ENCODE results near the gene MAP3K14. TPM values are rescaled to one million over a fixed set of nuclear protein-coding genes. Genes with fewer than 3 reads are reported as not detected.

MAP3K14 gene
- polyA plus RNA-seq, 3 donors, result 1.4 to 29.9 (median 3.8) TPM

- Histone ChIP-seq H3K27me3 (ENCODE audit: control insufficient read depth in 2 of 2, insufficient read depth in 2 of 2, low read length in 2 of 2) (no peaks in the 10 kb centered on the region), H3K9ac (ENCODE audit: insufficient read depth, low read length, poor library complexity, severe bottlenecking) (no peak overlapping the region), H3K27ac (ENCODE audit: low read depth in 1 of 2, low read length in 2 of 2) (peak overlapping the region in 1 of 2 donors; percentile 8), H3K9me3 (replicated peaks in 1 of 2; ENCODE audit: control insufficient read depth in 1 of 2, insufficient read depth in 1 of 2, low read length in 2 of 2) (no peaks in the 10 kb centered on the region), H2AFZ (ENCODE audit: insufficient read depth, low read depth, low read length, poor library complexity, severe bottlenecking) (no peak overlapping the region), H3K4me2 (replicated peaks; ENCODE audit: extremely low read depth, low read length, poor library complexity, severe bottlenecking) (no peak overlapping the region), H4K20me1 (ENCODE audit: insufficient read depth, low read length) (peaks cover 60% of the 10 kb centered on the region), H3K36me3 (replicated peaks in 1 of 2; ENCODE audit: control insufficient read depth in 1 of 2, insufficient read depth in 2 of 2, low read length in 2 of 2) (peaks cover 52 to 78% of the 10 kb centered on the region in 2 donors), H3K4me1 (ENCODE audit: control insufficient read depth in 1 of 2, insufficient read depth in 2 of 2, low read length in 2 of 2) (peaks cover 3 to 5% of the 10 kb centered on the region in 2 donors), H3K79me2 (ENCODE audit: insufficient read depth, low read length) (no peaks in the 10 kb centered on the region), H3K4me3 (replicated peaks in 1 of 3; ENCODE audit: low read depth in 2 of 3, low read length in 3 of 3) (no peak overlapping the region)
- no peaks in the 10 kb centered on the region for H3K9me3 Mint-ChIP-seq
- 95% methylated on average over 5 of the region's 5 CpGs for WGBS (ENCODE audit: insufficient coverage)
- peaks cover 9% of the 10 kb centered on the region for H3K4me1 Mint-ChIP-seq
- H3K4me3 Mint-ChIP-seq, result no peak overlapping the region
- peaks cover 0 to 2% (median 0%) of the 10 kb centered on the region in 3 donors for H3K27me3 Mint-ChIP-seq (ENCODE audit: low read depth in 3 of 3)
- H3K36me3 Mint-ChIP-seq, result peaks cover 61 to 82% of the 10 kb centered on the region in 2 donors
- intact Hi-C loops (cut with micrococcal nuclease), result no loop called here
- peak overlapping the region in 1 of 7 donors; percentile 41 for H3K27ac Mint-ChIP-seq
- no peak for DNase-seq
- TF ChIP-seq, protein P1, sequence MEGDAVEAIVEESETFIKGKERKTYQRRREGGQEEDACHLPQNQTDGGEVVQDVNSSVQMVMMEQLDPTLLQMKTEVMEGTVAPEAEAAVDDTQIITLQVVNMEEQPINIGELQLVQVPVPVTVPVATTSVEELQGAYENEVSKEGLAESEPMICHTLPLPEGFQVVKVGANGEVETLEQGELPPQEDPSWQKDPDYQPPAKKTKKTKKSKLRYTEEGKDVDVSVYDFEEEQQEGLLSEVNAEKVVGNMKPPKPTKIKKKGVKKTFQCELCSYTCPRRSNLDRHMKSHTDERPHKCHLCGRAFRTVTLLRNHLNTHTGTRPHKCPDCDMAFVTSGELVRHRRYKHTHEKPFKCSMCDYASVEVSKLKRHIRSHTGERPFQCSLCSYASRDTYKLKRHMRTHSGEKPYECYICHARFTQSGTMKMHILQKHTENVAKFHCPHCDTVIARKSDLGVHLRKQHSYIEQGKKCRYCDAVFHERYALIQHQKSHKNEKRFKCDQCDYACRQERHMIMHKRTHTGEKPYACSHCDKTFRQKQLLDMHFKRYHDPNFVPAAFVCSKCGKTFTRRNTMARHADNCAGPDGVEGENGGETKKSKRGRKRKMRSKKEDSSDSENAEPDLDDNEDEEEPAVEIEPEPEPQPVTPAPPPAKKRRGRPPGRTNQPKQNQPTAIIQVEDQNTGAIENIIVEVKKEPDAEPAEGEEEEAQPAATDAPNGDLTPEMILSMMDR (IDR thresholded peaks at IDR 0.05), result no peak
Measured at GRCh38 chr17:45274033-45274432, 42.8 kb downstream of the MAP3K14 start.

DNA sequence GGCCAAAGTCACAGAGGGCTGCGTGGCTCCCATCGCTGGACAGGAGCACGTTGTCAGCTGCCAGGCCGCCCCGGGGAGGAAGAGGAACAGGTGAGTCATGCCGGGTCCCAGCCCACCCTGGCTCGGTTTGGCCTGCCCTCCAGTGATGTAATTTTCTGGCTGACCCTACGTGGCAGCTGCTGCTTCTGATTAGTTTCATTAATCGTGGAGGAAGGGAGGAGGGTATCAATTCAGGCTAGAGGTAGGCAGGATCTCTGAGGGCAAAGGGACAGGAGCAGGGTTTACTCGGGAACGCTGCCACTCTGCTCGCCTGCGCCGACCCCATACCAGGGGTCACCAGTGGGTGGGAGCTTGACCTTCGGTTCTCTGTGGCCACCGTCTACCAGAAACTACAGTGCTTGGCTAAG is 43.3 kb downstream of the MAP3K14 start:
- no peak overlapping the region for H3K4me3 Mint-ChIP-seq
- H3K9me3 Mint-ChIP-seq, result no peaks in the 10 kb centered on the region
- H3K27ac ChIP-seq (ENCODE audit: low read depth in 1 of 2, low read length in 2 of 2), result no peak overlapping the region
- no peaks in the 10 kb centered on the region for H3K79me2 ChIP-seq (ENCODE audit: insufficient read depth, low read length)
- no peak overlapping the region for H3K9ac ChIP-seq (ENCODE audit: insufficient read depth, low read length, poor library complexity, severe bottlenecking)
- intact Hi-C loops (cut with micrococcal nuclease), result no loop called here
- peaks cover 0 to 2% (median 0%) of the 10 kb centered on the region in 3 donors for H3K27me3 Mint-ChIP-seq (ENCODE audit: low read depth in 3 of 3)
- TF ChIP-seq, protein P1 (IDR thresholded peaks at IDR 0.05), result no peak
- no peak overlapping the region for H3K4me2 ChIP-seq (replicated peaks; ENCODE audit: extremely low read depth, low read length, poor library complexity, severe bottlenecking)
- peaks cover 63 to 84% of the 10 kb centered on the region in 2 donors for H3K36me3 Mint-ChIP-seq
- H3K4me3 ChIP-seq (replicated peaks in 1 of 3; ENCODE audit: low read depth in 2 of 3, low read length in 3 of 3), result no peak overlapping the region
- H2AFZ ChIP-seq (ENCODE audit: insufficient read depth, low read depth, low read length, poor library complexity, severe bottlenecking), result no peak overlapping the region
- no peaks in the 10 kb centered on the region for H3K27me3 ChIP-seq (ENCODE audit: control insufficient read depth in 2 of 2, insufficient read depth in 2 of 2, low read length in 2 of 2)
- H3K27ac Mint-ChIP-seq, result peak overlapping the region in 1 of 7 donors; percentile 80
- H3K4me1 Mint-ChIP-seq, result peaks cover 6% of the 10 kb centered on the region
- 67% methylated on average over 11 of the region's 16 CpGs for WGBS (ENCODE audit: insufficient coverage)
- no peaks in the 10 kb centered on the region for H3K9me3 ChIP-seq (replicated peaks in 1 of 2; ENCODE audit: control insufficient read depth in 1 of 2, insufficient read depth in 1 of 2, low read length in 2 of 2)
- no peak for DNase-seq
- H3K36me3 ChIP-seq (replicated peaks in 1 of 2; ENCODE audit: control insufficient read depth in 1 of 2, insufficient read depth in 2 of 2, low read length in 2 of 2), result peaks cover 57 to 78% of the 10 kb centered on the region in 2 donors
- peaks cover 60% of the 10 kb centered on the region for H4K20me1 ChIP-seq (ENCODE audit: insufficient read depth, low read length)
- H3K4me1 ChIP-seq (ENCODE audit: control insufficient read depth in 1 of 2, insufficient read depth in 2 of 2, low read length in 2 of 2), result peaks cover 3 to 5% of the 10 kb centered on the region in 2 donors
